Stimulated activated CD4-positive, alpha-beta T cell treated with anti-CD3 and anti-CD28 coated beads, Interleukin-15, amount 100 ng/mL, for 1 hour (primary cell): ENCODE results near the gene C11orf24.
A peak's percentile ranks its signal among the peaks of the same experiment; 100 is the strongest.

Source experiments
- DNase-seq, 2 donors: peaks; one replicate each; pipeline ENCODE4 v3.0.0-alpha.2; 2020; ENCODE audit warnings: low read depth in 1 of 2, low spot score in 1 of 2

Gene C11orf24

GRCh38 chr11:68271023-68271780 is 571 bp downstream of the C11orf24 start:
- DNase-seq: no peak

DNA sequence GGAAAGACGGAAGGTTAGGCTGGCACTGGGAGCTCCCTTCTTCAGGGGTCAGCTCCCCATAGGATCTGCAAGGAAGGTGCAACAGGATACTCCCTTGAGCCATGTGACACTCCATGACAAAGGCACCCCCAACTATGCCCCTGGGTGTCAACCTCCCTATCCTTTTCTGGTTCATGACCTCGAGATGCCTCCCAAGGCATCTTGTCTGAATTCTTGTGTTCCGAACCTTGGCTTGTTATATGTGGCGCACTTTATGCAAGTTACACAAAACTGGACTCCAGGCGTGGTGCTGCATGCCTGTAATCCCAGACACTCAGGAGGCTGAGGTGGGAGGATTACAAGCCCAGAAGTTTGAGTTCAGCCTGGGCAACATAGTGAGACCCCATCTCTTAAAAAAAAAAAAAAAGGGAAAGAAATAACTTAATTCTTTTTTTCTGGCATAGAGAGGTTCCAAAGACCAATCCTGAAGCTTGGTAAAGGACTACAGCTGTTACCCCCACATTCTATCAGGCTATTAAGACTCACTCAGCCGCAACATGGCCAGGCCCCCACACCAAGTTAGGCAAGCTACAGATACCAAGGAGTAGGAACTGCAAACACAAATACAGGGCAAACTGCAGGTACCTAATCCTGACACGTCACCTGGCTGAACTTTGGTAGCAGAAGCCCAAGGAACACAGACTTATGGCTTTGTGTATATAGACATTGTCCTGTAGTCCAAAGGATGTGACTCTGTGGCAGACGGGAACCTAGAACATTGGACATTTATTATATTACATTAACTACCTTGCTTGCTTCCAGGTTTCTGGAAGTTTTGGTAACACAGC is 1.4 kb downstream of the C11orf24 start:
- no peak for DNase-seq

- DNase-seq: no peak
Observed at GRCh38 chr11:68269414-68270081, 2.2 kb downstream of the C11orf24 start.

DNA sequence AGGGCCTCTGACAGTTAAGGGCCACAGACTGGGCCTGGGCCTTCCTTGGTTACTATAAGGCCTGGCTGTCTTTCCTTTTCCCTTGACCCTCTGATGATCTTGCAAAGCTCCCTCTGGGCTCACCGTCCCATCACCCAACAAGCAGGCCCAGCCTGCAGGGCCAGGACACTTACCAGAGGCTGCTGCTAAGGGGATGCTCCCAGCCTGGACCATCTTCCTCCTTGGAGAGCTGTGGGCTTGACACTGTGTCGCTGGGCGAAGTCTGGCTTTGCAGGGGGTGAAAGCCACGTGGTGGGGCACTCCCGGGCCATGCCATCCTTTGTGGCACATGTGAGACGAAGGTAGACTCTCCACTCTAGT is 3.9 kb downstream of the C11orf24 start:
- DNase-seq: no peak

DNA sequence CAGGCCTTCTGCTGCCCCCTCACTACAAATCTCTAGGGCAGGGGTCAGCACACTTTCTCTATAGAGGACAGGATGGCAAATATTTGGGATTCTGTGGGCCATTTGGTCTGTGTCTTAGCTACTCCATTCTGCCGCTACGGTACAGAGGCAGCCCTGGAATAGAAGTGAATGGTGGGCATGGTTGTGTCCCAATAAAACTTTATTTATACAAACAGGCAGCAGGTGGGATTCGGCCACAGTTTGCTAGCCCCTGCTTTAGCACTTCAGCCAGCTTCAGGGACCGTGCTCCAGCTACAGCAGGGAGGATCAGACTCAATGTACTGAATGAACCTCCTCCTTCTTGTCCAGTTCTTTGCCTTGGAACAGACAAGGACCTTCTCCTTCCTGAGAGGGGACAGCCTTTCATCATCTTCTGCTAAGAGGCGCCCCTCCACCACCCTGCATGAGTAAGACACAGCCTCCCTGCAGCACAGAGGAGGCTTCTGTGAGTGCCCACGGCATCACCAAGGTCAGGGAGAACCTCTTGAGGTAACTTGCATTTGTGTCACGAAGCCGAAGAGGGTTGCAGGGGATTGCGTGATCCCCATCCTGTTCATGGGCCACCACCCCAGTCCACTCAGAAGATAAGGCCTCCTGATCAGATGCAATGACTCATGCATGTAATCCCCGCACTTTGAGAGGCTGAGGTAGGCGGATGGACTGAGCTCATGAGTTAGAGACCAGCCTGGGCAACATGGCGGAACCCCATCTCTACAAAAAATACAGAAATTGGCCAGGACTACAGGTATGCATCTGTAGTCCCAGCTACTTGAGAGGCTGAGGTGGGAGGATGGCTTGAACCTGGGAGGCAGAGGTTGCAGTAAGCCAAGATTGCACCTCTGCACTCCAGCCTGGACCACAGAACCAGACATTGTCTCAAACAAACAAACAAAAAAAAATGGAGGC is 4.6 kb downstream of the C11orf24 start:
- no peak for DNase-seq

DNA sequence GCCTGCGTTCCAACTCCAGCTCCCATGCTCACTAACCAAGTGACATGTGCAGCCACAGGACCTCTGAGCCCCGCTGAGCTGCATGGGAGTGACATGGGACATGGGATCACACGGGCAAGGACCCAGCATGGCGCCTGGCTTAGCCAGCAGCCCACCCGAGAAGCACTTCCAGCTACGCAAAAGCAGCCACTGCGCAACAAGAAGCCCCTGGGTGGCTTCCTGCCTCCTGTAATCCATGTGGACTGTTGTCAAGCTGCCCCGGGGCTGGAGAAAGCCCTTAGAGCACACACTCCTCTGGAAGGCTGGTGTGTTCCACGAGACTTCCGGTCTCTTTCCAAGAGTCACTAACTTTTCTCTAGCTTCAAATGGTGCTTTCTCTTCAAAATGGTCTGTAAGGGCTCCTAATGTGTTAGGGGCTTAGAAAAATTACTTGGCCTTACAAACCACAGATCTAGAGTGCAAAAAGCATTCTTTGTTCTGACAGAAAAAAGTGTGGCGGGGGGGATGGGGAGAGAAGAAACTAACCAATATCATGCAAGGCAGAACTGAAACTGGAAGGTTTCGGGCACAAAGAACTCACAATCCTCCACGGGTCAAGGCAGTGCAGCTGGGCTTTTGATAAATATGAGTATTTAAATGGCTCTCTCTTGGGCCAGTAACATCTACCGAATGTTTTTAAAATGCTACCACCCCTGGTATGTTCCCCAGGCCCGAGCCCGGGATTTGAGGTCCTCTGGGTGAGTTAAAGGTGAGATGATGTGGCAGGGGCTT is 5.5 kb downstream of the C11orf24 start:
- DNase-seq: no peak

- DNase-seq: no peak
Observed at GRCh38 chr11:68264741-68265540, 6.8 kb downstream of the C11orf24 start.

DNA sequence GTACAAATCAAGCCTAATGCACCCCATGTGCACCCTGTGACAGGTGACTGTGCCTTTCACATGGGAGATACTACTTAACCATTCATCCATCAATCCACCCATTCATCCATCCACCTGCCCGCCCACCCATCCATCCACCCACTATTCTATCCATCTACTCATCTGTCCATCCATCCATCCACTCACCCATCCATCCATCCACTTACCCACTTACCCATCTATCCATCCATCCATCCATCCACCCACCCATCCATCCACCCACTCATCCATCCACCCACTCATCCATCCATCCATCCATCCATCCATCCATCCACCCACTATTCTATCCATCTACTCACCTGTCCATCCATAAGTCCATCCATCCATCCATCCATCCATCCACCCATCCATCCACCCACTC is 7.5 kb downstream of the C11orf24 start:
- DNase-seq: no peak

- DNase-seq: no peak
Observed at GRCh38 chr11:68263444-68264035, 8.2 kb downstream of the C11orf24 start.

DNA sequence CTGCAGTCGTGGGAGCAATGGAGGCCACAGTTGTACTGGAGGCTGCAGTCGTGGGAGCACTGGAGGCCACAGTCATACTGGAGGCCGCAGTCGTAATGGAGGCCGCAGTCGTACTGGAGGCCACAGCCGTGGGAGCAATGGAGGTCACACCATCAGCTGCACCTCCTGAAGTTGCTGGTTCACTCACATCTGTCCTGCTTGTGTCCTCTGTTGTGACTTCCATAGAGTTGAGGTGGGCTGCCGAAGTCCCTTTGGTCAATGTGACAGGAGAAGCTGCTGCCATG is 9.3 kb downstream of the C11orf24 start:
- no peak for DNase-seq

DNA sequence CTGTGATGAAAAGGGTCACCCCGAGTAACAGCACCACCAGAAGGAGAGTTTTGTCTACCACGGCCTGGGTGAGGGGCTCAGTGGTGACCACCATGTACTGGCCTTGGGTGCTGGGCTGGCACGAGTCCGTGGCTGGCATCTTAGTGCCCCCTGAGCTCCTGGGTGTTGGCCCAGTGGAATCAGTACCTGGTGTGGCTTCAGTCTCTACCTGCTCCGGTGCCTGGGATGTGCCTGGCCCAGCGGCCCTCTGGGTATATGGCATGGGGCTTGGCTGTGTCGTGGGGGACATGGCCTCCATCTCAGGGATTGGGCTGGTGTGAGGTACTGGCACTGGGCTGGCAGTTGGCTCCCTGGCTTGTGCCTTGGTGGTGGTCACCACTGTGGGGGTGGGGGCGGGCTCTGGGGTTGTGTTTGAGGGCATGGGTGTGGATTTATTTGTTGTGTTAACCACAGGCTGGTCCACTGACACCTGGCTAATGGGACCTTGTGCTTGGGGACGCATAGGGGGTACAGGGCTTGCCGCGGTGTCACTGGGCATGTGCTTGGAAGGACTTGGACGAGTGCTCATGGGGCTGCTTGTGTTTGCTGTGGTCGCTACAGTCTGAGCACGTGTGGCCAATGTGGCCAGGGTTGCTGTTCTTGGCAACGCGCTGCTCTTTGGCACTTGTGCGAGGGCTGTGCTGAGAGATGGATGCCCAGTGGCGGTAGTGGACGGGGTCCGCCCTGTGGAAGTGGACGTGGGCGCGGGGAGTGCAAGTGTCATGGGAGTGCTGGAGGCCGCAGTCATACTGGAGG is 9.8 kb downstream of the C11orf24 start:
- DNase-seq: no peak

- no peak for DNase-seq
Observed at GRCh38 chr11:68261006-68261405, 10.8 kb downstream of the C11orf24 start.

DNA sequence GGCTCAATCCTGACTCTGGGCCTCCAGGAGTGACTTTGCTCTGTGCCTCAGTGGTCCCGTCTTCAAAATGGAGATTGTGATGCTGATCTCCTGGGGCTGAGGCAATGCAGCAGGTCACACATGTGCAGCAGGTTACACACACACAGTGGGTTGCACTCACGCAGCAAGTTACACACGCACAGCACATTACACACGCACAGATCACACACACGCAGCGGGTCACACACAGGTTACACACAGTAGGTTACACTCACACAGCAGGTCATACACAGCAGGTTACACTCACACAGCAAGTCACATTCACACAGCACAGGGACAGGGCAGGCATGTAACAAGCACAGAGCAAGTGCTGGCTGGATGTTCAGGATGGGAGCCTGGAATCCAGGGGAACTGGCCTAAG is 11.3 kb downstream of the C11orf24 start:
- DNase-seq: no peak

DNA sequence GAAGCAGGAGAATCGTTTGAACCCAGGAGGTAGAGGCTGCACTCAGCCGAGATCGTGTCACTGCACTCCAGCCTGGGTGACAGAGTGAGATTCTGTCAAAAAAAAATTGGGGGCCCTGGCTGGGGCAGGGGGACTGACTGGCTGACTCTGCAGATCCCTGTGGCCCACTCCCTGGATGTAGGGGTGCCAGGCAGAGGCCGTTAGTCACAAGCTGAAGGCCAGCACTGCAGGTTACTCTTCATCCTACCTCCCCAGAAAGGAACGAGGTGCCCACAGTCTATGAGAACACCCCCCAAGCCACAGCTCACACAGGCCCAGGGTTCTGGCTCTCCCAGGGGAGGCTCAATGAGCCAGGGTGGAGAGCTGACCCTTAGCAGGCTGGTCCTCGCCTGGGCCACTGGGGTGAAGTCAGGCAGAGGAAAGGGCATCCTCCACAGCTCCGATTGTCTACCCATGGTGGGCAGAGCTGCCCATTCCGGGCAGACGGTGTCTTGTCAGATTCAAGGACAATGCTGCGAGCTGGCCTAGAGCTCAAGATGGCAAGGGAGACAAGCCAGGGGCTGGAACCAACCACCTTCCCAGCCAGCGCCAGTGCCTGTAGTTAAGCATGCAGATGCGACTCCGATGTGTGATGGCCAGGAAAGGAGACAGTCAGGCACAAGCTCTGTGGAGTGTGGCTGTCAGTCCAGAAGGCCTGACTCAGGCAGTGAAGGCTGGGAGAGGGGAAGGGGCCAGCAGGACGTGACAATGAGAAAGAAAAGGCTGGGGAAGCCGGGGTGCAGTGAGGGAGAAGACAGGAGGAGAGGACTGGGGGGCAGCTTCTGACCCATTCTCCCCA is 12.4 kb downstream of the C11orf24 start:
- no peak for DNase-seq

- DNase-seq: no peak
Observed at GRCh38 chr11:68258363-68258765, 13.4 kb downstream of the C11orf24 start.

DNA sequence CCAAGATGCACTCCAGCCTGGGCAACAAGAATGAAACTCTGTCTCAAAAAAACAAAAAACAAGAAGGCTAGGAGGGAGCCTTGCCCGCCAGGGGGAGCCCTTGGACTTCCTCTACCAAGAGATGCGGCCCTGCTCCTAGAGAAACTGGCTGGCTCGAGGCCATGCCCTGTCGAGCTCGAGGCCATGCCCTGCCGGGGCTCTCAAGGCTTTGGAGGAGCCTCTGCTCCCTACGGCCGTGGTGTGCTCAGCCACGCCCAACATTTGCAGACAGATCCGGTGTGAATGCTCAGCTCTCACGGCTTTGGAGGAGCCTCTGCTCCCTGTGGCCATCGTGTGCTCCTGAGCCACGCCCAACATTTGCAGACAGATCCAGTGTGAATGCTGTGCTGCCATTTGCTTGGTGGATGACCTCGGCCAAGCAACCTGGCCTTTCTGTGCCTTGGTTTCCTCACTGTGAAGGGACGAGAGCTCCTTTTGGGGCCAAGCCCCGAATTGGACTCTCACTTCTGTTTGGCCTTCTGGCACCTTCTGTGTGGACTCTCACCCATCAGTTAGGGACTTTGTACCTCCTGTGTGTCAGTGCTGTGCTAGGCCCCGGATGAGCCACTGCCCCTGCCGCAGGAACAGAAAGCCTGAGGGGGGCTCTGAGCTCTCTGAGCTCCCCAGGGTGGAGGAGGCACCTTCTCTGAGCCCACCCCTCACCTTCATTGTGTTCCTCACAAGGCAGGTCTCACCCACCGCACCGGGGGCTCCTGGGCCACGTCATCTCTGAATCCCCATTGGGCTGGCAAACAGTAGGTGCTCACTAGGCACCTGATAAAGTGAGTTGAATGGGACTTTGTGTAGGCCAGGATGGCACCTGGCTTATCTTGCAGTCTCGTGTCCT is 14.1 kb downstream of the C11orf24 start:
- peak; percentile 87 to 93 for DNase-seq
